ENCODE measurements around the gene GCGR.

Gene GCGR

DNA sequence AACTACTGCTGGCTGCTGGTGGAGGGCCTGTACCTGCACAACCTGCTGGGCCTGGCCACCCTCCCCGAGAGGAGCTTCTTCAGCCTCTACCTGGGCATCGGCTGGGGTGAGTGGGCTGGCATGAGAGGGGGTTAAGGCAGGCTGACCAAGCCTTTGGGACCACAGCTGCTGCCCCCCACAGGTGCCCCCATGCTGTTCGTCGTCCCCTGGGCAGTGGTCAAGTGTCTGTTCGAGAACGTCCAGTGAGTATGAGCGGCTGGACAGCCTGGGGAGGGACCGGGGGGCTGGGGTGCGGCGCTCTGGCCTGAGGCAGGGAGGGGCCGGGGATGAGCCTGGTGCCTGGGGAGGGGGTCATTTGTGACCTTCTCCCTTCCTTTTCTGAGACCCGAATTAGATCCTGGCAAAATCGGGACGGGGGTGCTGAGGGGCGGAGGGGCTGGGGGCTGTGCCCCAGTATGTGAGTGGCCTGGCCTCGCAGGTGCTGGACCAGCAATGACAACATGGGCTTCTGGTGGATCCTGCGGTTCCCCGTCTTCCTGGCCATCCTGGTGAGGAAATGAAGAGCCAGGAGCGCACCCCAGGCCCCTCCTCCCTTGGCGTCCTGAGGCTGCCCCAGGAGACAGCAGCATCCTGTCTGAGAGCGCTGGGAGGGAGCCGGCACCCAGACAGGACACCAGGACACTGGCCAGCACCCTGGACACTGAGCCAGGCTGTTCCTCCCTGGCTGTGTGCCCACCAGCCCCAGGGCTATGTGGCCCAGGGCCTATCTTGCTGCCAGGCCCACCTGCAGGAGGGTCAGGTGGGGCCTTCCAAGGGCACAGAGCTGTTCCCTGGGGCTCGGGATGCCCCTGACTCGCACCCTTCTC, 8.0 kb downstream of the GCGR start:
- DNase-seq (ENCODE audit: low read depth): no peak

DNA sequence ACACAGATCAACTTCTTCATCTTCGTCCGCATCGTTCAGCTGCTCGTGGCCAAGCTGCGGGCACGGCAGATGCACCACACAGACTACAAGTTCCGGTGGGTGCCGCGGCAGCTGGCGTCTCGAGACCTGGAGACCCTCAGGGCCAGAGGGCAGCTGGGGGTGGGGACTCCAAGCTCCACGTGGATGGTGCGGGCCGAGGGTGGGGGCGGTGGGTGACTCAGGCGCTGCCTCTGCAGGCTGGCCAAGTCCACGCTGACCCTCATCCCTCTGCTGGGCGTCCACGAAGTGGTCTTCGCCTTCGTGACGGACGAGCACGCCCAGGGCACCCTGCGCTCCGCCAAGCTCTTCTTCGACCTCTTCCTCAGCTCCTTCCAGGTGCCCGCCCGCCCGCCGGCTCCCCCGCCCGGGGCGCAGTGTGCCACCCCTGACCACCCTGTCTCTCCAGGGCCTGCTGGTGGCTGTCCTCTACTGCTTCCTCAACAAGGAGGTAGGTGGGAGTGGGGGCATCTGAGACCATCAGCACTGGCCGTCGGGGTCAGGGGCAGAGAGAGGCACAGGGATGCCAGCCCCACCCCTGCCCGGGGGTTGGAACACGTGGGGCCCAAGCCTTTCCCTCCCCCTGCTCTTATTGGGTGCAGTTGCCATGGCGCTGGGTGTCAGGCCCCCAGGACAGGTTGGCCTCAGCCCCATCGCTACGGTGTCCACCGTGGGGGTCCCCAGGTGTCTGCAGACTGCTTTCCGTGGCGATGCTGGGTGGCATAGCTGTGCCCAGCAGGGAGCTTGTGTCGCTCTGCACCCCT, 8.8 kb downstream of the GCGR start:
- no peak for DNase-seq (ENCODE audit: low read depth)

DNA sequence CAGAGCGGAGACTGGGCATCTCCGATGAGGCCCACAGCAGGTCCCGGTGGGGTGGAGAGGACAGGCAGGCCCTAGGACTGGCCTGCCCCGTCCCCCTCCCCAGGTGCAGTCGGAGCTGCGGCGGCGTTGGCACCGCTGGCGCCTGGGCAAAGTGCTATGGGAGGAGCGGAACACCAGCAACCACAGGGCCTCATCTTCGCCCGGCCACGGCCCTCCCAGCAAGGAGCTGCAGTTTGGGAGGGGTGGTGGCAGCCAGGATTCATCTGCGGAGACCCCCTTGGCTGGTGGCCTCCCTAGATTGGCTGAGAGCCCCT, 9.4 kb downstream of the GCGR start:
- no peak for DNase-seq (ENCODE audit: low read depth)

DNA sequence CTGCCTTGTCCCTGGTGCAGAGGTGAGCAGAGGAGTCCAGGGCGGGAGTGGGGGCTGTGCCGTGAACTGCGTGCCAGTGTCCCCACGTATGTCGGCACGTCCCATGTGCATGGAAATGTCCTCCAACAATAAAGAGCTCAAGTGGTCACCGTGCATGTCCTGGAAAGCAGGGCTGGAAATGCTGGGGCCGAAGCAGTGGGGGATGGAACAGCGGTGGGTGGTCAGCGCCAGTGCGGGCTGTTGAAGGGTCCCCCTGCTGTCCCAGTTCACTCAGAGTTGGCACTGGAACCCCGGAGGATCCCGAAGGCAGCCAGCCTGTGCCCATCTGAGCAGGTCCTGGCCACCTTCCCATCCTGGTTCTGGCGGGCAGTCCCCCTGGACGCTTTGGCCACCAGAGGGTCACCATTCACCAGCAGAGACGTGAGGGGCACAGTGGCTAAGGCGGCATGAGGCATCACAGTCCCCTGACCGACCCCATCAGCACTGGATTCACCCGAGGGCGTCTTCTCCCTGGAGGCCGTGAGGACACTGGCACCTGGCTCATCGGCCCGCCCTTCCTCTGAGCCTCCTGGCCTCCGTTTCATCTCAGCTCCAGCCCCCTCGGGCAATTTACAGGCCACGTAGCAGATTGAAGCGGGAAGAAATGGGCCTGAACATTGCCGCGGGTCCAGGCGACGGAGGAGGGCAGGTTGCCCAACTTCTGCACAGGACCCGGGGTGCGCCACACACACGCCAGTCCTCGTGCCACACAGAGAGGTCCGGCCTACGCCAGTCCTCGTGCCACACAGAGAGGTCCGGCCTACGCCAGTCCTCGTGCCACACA, 10.1 kb downstream of the GCGR start:
- DNase-seq (ENCODE audit: low read depth): no peak

DNA sequence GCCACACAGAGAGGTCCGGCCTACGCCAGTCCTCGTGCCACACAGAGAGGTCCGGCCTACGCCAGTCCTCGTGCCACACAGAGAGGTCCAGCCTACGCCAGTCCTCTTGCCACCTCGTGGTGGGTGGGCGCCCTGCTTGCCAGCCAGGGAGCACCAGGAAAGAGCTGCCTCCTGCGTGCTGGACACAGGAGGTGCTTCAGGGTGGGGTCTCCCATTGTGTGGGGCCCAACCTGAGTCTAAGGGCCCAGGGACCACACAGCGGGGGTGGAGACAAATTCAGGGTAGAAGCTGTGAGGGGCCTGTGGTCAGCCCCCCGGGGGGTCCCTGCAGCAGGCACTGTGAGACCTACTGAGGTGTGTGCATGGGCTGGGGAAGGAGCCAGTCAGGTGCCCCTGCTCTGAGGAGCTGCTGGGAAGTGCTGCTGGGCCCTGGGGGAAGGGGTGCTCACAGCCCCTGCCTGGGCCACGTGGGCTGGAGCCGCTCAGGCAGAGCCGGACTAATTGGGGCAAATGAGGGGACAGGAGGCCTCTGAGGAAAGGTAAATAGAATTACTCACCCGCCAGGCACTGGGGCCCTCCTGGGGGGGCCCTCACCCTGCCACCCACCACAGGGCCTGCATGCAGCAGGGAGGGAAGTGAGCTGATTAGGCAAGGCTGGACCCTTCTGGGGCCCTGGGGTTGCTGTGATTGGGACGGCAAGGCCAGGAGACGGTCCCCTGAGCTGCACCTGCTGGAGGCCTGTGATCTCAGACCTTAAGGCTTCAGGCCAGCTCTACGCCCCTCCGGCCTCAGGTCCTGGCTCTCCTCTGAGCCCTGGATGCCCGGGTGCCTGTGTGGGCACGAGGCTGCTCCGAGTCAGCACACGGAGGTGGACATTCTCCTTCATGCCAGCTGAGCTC, 11.0 kb downstream of the GCGR start:
- DNase-seq (ENCODE audit: low read depth): no peak

DNA sequence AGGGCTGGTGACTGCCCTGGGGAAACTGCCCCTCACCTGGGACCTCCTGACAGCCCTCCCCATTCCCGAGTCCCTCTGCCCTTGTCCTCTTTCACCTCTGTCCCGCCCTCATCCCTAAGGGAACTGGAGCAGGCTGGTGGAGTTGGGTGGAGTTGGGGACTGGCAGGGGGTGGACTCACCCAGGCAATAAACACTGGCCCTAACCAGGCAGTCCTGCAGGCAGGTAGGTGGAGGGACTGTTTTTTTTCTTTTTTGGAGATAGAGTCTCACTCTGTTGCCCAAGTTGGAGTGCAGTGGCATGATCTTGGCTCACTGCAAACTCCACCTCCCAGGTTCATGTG, 11.7 kb downstream of the GCGR start:
- DNase-seq (ENCODE audit: low read depth): no peak

DNA sequence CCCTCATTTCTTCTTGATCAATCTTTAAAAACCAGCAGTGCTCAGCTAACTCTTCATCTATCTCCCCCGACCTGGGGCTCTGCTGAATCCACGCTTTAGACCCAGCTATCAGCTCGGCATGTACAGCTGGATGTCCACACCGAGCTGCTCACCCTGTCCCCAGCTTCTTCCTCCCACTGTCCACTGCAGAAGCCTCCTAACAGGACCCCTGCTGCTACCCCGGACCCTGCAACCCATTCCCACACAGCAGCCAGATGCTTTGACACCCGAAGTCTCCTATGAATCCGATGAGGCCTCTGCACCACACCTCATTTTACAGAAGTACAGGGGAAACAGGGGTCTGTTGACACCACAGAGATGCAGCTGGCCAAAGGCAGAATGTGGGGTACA, 13.8 kb downstream of the GCGR start:
- DNase-seq (ENCODE audit: low read depth): no peak

DNA sequence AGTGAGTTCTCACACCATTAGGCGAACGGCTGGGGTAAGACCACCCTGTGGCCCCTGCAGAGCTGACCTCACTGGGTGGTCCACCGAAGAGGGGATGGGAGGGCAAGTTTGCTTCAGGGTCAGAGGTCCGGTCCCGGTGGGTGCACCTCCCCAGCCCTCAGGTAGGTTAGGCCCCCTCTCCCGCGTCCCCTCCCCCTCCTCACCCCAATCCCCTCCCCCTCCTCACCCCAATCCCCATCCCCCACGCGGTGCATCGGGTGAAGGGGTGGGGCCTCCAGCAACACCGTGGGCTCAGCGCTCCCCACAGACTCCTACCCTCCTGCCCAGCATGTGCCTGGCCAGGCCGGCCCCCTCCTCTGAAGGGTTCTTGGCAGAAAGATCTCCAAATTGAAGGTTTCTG, 15.8 kb downstream of the GCGR start:
- no peak for DNase-seq (ENCODE audit: low read depth)

DNA sequence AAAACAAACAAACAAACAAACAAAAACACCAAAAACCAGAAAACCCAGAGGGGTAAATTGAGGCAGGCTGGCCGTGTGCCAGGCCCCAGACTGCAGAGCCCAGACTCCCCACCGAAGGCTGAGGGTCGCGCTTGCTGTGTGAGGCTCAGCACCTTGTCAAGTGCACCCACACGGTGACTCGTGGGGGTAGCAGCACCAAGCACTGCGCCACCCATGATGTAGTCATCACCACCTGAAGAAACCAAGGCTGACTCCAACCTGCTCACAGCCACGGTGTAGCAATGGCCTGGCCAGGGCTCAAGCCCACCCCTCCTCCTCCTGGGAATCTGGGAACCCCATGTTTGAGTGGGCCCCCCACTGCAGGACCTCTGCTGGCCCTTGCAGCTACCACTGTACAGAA, 17.2 kb downstream of the GCGR start:
- no peak for DNase-seq (ENCODE audit: low read depth)

DNA sequence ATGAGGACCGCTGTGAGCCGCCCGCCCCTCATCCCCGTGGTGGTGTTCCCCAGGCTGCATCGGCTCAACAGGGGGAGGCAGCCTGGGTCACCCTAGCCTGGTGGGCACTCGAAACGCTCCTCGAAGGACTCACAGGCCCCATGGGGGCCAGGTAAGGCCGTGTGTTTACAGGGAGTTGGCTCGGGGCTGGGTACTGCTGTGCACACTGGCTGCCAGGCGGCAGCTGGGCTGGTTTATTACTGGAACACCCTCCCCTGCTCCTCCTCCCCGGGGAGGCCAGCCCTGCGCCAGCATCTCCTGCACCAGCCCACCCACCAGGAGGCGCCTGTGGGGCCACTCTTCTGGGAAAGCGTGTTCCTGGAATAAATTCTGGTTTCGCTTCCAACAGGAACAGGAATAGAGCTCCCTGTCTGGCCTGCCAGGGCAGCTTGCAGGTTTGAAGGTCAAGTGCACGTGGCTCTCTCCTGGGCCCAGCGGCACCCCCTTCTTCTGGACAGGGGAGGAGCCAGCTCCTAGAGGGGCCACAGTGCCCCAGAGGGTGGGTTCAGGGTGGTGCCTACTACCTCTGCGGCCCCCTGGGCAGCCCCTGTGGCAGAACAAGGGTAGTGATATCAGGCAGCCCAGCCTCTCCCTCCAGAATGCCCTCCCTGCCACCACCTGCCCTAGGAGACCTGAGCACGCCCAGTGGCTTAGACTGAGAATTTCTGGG, 17.8 kb downstream of the GCGR start:
- DNase-seq (ENCODE audit: low read depth): no peak

DNA sequence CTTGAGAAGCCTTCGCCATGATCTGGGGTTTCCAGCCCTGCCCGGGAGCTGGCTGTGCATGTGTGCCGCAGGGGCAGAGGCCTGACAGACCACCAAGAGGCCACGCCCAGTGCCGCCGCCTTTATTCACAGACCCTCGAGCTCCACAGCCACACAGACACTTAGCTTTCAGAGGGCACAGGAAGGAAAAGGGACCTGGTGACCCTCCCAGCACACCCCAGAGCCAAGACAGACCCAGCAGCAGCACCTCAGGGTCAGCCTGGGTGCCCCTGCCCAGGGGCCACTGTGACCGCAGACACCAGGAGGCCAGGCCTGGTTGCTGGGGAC, 18.3 kb downstream of the GCGR start:
- DNase-seq (ENCODE audit: low read depth): no peak

DNA sequence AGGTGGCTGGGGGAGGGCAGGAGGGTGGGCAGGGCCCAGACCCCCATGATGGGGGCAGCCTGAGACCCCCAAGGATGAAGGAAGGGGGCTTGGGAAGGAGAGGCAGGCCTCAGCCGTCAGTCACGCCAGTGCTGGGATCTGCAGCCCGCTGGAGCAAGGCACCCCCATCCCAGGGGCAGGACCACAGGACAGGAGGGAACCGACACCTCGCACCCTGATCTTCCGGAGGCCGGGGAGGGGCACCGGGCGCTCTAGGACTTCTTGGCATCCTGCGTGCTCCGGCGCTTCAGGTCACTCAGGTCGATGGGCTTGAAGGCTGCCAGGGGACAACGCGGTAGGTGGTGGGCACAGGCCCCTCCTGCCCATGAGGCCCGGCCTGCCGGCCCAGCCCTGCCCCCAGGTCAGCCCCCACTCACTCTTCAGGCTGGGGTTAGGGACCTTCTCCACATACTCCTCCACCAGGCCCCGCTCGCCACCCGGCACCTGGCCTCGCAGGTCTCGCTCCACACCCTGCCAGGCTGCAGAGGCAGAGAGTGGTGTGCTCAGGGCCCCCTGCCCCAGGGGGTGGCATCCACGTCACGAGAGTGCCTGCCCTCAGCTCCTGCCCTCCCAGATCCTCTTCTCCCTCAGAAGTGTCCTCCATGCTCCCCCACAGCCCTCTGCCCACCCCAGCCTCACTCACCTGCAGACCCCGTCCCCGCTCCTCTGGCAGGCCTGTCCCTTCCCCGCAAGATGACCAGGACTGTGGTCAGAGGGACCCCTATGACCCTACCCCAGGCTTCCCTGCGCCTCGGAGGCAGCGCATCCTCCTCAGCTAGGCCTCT, 19.3 kb downstream of the GCGR start:
- no peak for DNase-seq (ENCODE audit: low read depth)

DNA sequence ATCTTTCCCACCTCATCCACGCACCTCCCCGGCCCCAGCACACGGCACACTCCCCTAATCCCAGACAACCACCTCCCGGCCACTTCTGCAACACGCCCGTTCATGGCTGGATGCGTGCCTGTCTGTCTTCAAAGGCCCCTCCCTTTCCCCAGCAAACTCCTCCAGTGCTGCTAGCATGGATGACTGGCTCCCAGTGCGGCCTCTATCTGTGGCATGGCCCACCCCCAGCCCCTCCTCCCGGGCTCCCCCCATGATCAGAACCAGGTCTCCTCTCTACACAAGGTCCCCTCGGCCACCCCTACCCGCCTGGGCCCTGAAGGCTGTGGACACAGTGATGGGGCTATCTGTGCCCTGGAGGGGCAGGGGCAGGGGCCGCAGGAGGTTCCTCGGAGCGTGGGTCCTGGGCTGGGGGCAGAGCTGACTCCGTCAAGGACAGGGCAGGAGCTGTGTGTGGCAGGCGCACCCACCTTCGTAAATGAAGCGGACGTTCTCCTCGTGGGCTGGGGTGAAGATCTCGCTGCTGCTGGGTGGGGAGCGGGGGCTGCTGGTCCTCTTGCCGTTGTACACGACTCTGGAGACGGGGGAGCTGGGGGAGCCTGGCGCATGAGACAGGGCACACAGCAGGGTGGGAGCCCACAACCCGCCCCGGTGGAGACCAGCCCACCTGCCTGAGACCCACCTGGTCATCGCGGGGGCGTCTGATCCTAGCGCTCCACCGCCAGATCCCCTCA, 20.0 kb downstream of the GCGR start:
- DNase-seq (ENCODE audit: low read depth): no peak

DNA sequence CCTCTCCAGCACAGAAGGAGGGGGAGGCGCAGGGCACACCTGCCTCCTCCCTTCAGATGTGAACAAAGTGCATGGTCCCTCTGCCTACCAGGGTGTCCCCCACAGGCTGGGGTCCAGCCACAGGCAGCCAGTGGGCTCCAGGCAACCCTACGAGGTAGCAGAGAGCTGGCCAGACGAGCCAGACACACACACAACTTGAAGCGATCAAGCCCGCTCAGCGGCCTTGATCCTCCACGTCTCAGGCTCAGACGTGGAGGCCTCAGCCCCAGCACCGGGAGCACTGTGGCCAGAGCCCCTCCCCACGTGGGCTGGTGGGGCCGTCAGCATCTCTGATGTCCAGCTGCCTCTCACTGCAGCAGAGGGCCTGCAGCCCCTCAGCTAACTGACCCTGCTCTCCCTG, 20.6 kb downstream of the GCGR start:
- DNase-seq (ENCODE audit: low read depth): no peak

DNA sequence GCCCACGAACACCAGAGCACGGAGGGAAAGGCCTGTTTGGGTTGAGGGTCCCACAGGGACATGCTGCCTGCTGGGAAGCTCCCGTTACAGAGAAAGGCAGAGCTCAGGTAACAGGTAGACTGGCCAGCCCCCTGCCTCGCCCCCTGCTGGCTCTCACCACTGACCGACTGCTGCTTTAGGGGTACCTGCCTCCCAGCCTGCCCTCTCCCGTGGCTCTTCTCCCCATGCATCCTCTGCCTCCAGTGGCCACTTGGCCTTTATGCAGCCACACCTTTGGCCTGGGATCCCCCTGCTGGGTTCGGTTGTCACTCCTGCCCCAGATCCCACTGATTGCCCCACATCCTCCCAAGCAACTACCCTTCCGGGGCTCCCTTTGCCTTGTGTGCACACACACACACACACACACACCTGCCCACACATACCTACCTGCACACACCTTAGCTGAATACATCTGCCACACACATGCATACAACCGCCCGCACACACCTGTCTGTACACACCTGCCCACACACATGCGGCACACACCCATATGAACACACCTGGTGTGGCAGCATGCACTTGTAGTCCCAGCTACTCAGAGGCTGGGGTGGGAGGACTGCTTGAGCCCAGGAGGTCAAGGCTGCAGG, 22.0 kb downstream of the GCGR start:
- no peak for DNase-seq (ENCODE audit: low read depth)

DNA sequence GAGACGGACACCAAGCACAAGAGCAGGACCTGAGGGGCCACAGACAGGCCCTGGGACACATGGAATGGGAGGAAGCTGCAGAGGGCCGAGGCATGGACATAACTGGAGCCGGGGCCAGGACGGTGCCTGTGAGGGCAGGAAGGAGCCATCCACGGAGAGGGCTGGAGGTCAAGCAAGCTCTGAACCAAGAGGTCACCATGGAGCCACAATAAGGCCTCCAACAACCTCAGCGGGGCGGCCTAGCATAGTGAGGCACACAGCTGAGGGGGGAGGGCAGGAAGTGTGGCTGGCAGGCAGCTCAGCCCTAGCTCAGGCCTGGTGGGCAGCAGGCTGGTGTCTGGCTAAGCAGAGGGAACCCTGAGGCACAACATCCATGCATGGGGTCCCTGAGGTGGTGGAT, 24.7 kb downstream of the GCGR start:
- no peak for DNase-seq (ENCODE audit: low read depth)

DNA sequence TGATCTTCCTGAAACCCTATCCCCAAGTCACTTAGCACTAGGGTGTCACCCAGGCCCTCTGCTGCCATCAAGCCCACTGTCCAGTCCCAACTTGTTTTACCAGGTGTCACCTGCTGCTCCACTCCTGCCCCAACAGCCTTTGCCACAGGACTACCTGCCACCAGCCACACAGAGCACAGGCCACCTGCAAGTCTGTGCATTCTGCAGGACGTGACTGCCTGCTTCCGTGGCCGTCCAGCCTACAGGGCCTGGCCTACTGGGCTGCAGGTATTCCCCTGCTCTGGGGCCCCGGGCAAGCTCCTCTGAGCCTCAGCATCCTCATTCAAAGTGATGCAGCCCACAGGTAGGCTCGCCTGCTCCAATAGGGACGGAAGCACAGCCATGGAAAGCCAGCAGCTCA, 25.9 kb downstream of the GCGR start:
- DNase-seq (ENCODE audit: low read depth): no peak

DNA sequence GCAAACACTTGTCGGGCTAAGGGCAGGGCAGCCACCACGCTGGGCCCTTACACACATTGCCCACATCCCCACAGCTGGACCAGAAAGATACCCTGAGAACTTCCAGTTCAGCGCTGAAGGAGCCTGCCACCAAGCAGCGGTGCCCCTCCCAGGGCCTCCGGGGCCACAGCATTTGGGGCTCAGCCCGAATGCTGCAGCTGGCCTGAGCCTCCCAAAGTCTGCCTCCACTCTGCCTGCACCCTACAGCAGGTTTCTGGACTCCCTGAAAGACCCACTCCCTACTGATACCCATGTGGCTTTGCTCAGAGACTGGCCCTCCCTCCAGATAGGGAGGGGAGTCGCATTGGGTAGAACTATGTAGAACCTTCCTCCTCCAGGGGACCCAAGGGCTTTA, 27.6 kb downstream of the GCGR start:
- DNase-seq (ENCODE audit: low read depth): no peak

DNA sequence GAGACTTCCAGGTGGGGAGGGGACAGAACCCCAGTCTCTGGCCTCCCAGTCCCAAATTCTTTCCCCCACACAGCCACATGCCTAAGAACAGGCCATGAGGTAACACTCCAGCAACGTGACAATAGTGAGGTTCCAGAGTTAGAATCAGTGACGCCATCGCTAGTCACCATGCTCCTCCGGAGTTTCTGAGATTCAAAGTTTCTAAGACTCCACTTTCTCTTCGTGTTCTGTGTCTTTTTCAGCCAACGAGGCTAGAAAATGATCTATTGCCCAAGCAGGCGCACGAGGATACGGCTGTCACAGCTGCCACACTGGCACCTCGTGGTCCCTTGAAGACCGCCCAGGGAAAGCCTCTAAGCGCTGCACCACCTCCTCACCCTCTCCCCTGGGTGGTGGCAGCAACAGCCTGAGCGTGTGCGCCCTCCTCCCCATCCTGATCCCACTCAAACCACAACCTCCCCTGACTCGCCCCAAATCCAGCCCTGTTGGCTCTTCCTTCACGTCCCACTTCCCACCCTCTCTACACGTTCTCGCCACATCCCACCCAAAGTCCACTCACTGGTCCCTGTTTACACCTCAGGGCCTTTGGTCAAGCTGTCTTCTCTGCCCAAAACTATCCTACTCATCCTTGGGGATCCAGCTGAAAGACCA, 28.1 kb downstream of the GCGR start:
- DNase-seq (ENCODE audit: low read depth): no peak

Measured in activated T-cell treated with anti-CD3 and anti-CD28 coated beads for 1 hour (primary cell).